H1 (cell line): Measurements from ENCODE around the gene ARHGAP22. TPM values are rescaled to one million over a fixed set of nuclear protein-coding genes. Genes with fewer than 3 reads are reported as not detected.

Source experiments
- CTCF ChIA-PET: fragments of 300-600 bp; sonication (Branson Sonifier 250); formaldehyde crosslinking; loops from one replicate; lab custom pipeline; 2021; ENCODE audit not compliant: partially characterized antibody; lab: Charles Lee
- POLR2A ChIA-PET: fragments of 300-600 bp; sonication (Branson Sonifier 250); formaldehyde crosslinking; loops from one replicate; lab custom pipeline; 2021; ENCODE audit warnings: inconsistent platforms; ENCODE audit not compliant: partially characterized antibody; lab: Charles Lee
- DNase-seq, 2 experiments: peaks; one replicate each; pipeline versions ENCODE4 v3.0.0 to v3.0.0-alpha.2; 2010 to 2022; ENCODE audit warnings: low spot score in 2 of 2, low read depth in 1 of 2, mixed read lengths in 1 of 2
- FAIRE-seq: peaks from 2 replicates; lab custom pipeline; 2011; peaks lifted over from hg19 to GRCh38; lab: Jason Lieb, UNC
- H2AFZ ChIP-seq: 2 replicates; pipeline ENCODE4 v1.8.1; 2012; ENCODE audit warnings: low read length, inconsistent platforms
- H2AK5ac ChIP-seq: 2 replicates; pipeline ENCODE4 v1.6.1; 2013; ENCODE audit warnings: low read depth, low read length
- H2BK120ac ChIP-seq: replicated peaks from 2 replicates; pipeline ENCODE3; 2013; ENCODE audit warnings: low read depth, low read length, inconsistent platforms
- H2BK12ac ChIP-seq: 2 replicates; pipeline ENCODE4 v1.6.1; 2013; ENCODE audit warnings: low read depth, low read length
- H2BK15ac ChIP-seq: 2 replicates; pipeline ENCODE4 v1.6.1; 2013; ENCODE audit warnings: low read length
- H2BK20ac ChIP-seq: 2 replicates; pipeline ENCODE4 v1.6.1; 2013; ENCODE audit warnings: low read length
- H2BK5ac ChIP-seq: 2 replicates; pipeline ENCODE4 v1.6.1; 2013; ENCODE audit warnings: low read depth, low read length
- H3K14ac ChIP-seq: 2 replicates; pipeline ENCODE4 v1.6.1; 2013; ENCODE audit warnings: inconsistent platforms; ENCODE audit not compliant: insufficient read length
- H3K18ac ChIP-seq: 2 replicates; pipeline ENCODE4 v1.6.1; 2013; ENCODE audit warnings: low read length; ENCODE audit errors: extremely low read depth
- H3K23ac ChIP-seq: 2 replicates; pipeline ENCODE4 v1.6.1; 2013; ENCODE audit warnings: inconsistent platforms; ENCODE audit not compliant: insufficient read length
- H3K23me2 ChIP-seq: 2 replicates; pipeline ENCODE4 v1.6.1; 2013; ENCODE audit warnings: low read depth, low read length
- H3K27ac ChIP-seq: 2 replicates; pipeline ENCODE4 v1.6.1; 2011; ENCODE audit warnings: low read depth, low read length, inconsistent platforms
- H3K27me3 ChIP-seq, 4 experiments: replicated peaks in 1 of 4; 1 replicate in 1 of 4; 2 replicates in 3 of 4; pipeline versions ENCODE4 v1.6.1 to v1.8.1; 2011 to 2013; ENCODE audit warnings: low read length in 3 of 4, mild to moderate bottlenecking in 3 of 4, inconsistent platforms in 2 of 4, mixed read lengths in 2 of 4, moderate library complexity in 1 of 4; ENCODE audit not compliant: control insufficient read depth in 3 of 4, insufficient read depth in 3 of 4; ENCODE audit errors: extremely low read depth in 1 of 4
- H3K36me3 ChIP-seq, 4 experiments: 2 replicates each; pipeline versions ENCODE4 v1.6.1 to v1.8.1; 2011 to 2013; ENCODE audit warnings: mild to moderate bottlenecking in 4 of 4, low read length in 3 of 4, moderate library complexity in 2 of 4, control low read depth in 1 of 4, inconsistent platforms in 1 of 4; ENCODE audit not compliant: insufficient read depth in 4 of 4, control insufficient read depth in 2 of 4
- H3K4ac ChIP-seq: replicated peaks from 2 replicates; pipeline ENCODE3; 2013; ENCODE audit warnings: low read length, low read depth, mixed read lengths, inconsistent platforms; ENCODE audit not compliant: insufficient read length
- H3K4me1 ChIP-seq, 4 experiments: replicated peaks in 1 of 4; 1 replicate in 1 of 4; 2 replicates in 3 of 4; pipeline versions ENCODE4 v1.6.1 to v1.8.1; 2011 to 2013; ENCODE audit warnings: low read length in 3 of 4, inconsistent platforms in 2 of 4, mixed read lengths in 1 of 4; ENCODE audit not compliant: insufficient read depth in 4 of 4, control insufficient read depth in 3 of 4
- H3K4me2 ChIP-seq, 2 experiments: 2 replicates each; pipeline versions ENCODE4 v1.6.1 to v1.8.1; 2011 to 2013; ENCODE audit warnings: low read depth in 2 of 2, low read length in 2 of 2, control low read depth in 1 of 2, inconsistent platforms in 1 of 2, mild to moderate bottlenecking in 1 of 2; ENCODE audit not compliant: insufficient read depth in 1 of 2
- H3K4me3 ChIP-seq, 4 experiments: fragments of 200-600, 300-600 bp in 1 of 4; sonication (generic), shearing (Covaris generic), sonication (Bioruptor Twin) in 1 of 4; 2 replicates each; pipeline versions ENCODE4 v1.5.1 to v1.8.1; 2011 to 2016; ENCODE audit warnings: low read length in 4 of 4, low read depth in 3 of 4, control low read depth in 2 of 4, inconsistent platforms in 2 of 4, mild to moderate bottlenecking in 2 of 4, mixed read lengths in 1 of 4, moderate library complexity in 1 of 4; ENCODE audit not compliant: insufficient read depth in 2 of 4; ENCODE audit errors: extremely low read depth in 1 of 4
- H3K56ac ChIP-seq: replicated peaks from 2 replicates; pipeline ENCODE3; 2013; ENCODE audit warnings: low read depth, mild to moderate bottlenecking, mixed read lengths, low read length, inconsistent platforms; ENCODE audit not compliant: insufficient read length
- H3K79me1 ChIP-seq: 2 replicates; pipeline ENCODE4 v1.6.1; 2013; ENCODE audit warnings: low read depth, low read length, control low read depth
- H3K79me2 ChIP-seq, 2 experiments: 2 replicates each; pipeline versions ENCODE4 v1.6.1 to v1.8.1; 2012 to 2013; ENCODE audit warnings: low read length in 2 of 2, mild to moderate bottlenecking in 2 of 2, inconsistent platforms in 1 of 2; ENCODE audit not compliant: insufficient read depth in 2 of 2, control insufficient read depth in 1 of 2
- H3K9ac ChIP-seq, 4 experiments: replicated peaks in 1 of 4; 1 replicate in 1 of 4; 2 replicates in 3 of 4; pipeline versions ENCODE4 v1.6.1 to v1.8.1; 2011 to 2013; ENCODE audit warnings: low read depth in 3 of 4, low read length in 3 of 4, control low read depth in 2 of 4, mild to moderate bottlenecking in 2 of 4, moderate library complexity in 2 of 4, inconsistent platforms in 1 of 4; ENCODE audit errors: extremely low read depth in 1 of 4
- H3K9me3 ChIP-seq, 2 experiments: 2 replicates each; pipeline versions ENCODE4 v1.6.1 to v1.8.1; 2012 to 2013; ENCODE audit warnings: mild to moderate bottlenecking in 2 of 2, moderate library complexity in 2 of 2, control low read depth in 1 of 2, inconsistent platforms in 1 of 2, low read depth in 1 of 2, low read length in 1 of 2, mixed read lengths in 1 of 2; ENCODE audit not compliant: insufficient read depth in 2 of 2
- H4K20me1 ChIP-seq, 2 experiments: replicated peaks in 1 of 2; 2 replicates each; pipeline versions ENCODE3 to v1.8.1; 2011 to 2013; ENCODE audit warnings: inconsistent platforms in 2 of 2, low read length in 2 of 2, mild to moderate bottlenecking in 1 of 2; ENCODE audit not compliant: insufficient read depth in 2 of 2, control insufficient read depth in 1 of 2
- H4K5ac ChIP-seq: 2 replicates; pipeline ENCODE4 v1.6.1; 2013; ENCODE audit warnings: low read length, low read depth, mixed read lengths, inconsistent platforms; ENCODE audit not compliant: insufficient read length
- H4K8ac ChIP-seq: 2 replicates; pipeline ENCODE4 v1.8.0; 2013; ENCODE audit warnings: mild to moderate bottlenecking, moderate library complexity, low read length, inconsistent platforms; ENCODE audit not compliant: insufficient read depth; ENCODE audit errors: extremely low read depth
- H4K91ac ChIP-seq: replicated peaks from 2 replicates; pipeline ENCODE3; 2013; ENCODE audit warnings: low read length, mixed read lengths, inconsistent platforms; ENCODE audit not compliant: insufficient read length
- CBX8 ChIP-seq: fragments of 300-800, 300-1000 bp; sonication (generic); IDR thresholded peaks from 2 replicates; pipeline ENCODE4 v1.7.1; 2016; ENCODE audit warnings: low read depth, low read length, borderline replicate concordance
- CHD2 ChIP-seq: IDR thresholded peaks from 2 replicates; pipeline ENCODE4 v1.6.1; 2012; ENCODE audit warnings: low read length, improper control_type of control experiment
- EGR1 ChIP-seq: IDR thresholded peaks from 2 replicates; pipeline ENCODE4 v1.6.1; 2011; ENCODE audit warnings: low read depth, low read length, borderline replicate concordance
- NRF1 ChIP-seq: IDR thresholded peaks from 2 replicates; pipeline ENCODE4 v1.6.1; 2011; ENCODE audit warnings: mild to moderate bottlenecking, low read depth, low read length, improper control_type of control experiment
- RXRA ChIP-seq: IDR thresholded peaks from 2 replicates; pipeline ENCODE4 v1.6.1; 2011; ENCODE audit warnings: low read depth, mild to moderate bottlenecking, low read length, moderate library complexity; ENCODE audit not compliant: insufficient read depth
- SIRT6 ChIP-seq: IDR thresholded peaks from one replicate; pipeline ENCODE4 v1.7.1; 2012; ENCODE audit warnings: low read length, inconsistent platforms
- SRF ChIP-seq: IDR thresholded peaks from 2 replicates; pipeline ENCODE4 v1.6.1; 2011; ENCODE audit warnings: mild to moderate bottlenecking, low read depth, low read length, moderate library complexity
- TAF1 ChIP-seq: IDR thresholded peaks from 2 replicates; pipeline ENCODE4 v1.6.1; 2011; ENCODE audit warnings: mild to moderate bottlenecking, low read depth, low read length
- TBP ChIP-seq: IDR thresholded peaks from 2 replicates; pipeline ENCODE4 v1.6.1; 2011; ENCODE audit warnings: low read depth, low read length, improper control_type of control experiment
- WGBS, 2 experiments: shearing (Covaris generic) in 1 of 2; methylation state at CpG; one replicate each; pipeline versions ENCODE4 v1.1.6 to v1.1.7; 2013 to 2015; ENCODE audit warnings: low lambda C conversion rate in 2 of 2, mixed read lengths in 2 of 2, inconsistent platforms in 1 of 2, low coverage in 1 of 2, missing lambda C conversion rate in 1 of 2; ENCODE audit not compliant: insufficient replicate concordance in 2 of 2, insufficient coverage in 1 of 2, insufficient read length in 1 of 2; ENCODE audit errors: extremely low coverage in 1 of 2, missing lambda C conversion rate in 1 of 2; 5-methylcytosine and 5-hydroxymethylcytosine counted together
- polyA plus RNA-seq, 7 experiments: library from polyadenylated mRNA; depleted of rRNA in 3 of 7; stranded (reverse) in 5 of 7; unstranded in 2 of 7; fragments of >200 nt in 5 of 7; fragments of 200-250 nt in 2 of 7; gene quantifications; 1 replicate in 5 of 7; 2 replicates in 1 of 7; 4 replicates in 1 of 7; pipeline versions ENCODE4 v1.2.1 to v1.2.3, GENCODE V29; 2011 to 2013; ENCODE audit warnings: missing spikeins in 2 of 7, mixed read lengths in 2 of 7
- total RNA-seq: library from RNA; stranded (reverse); fragmentation: NEBNext Ultra II Directional; extraction: Animal tissue kit (Norgen Biotek cat#: 25700); gene quantifications from 2 replicates; pipeline ENCODE4 v1.2.1, GENCODE V29; 2021
- TF ChIP-seq, protein P1 (sequence below): IDR thresholded peaks from 2 replicates; pipeline ENCODE4 v1.6.1; 2011; ENCODE audit warnings: low read length, improper control_type of control experiment

ARHGAP22 gene
- total and polyA plus RNA-seq, 2 of the 8 experiments (the other 6 are each of a cell fraction or from before 2014, with no cell fraction given), result 3.6 to 11.2 TPM

DNA sequence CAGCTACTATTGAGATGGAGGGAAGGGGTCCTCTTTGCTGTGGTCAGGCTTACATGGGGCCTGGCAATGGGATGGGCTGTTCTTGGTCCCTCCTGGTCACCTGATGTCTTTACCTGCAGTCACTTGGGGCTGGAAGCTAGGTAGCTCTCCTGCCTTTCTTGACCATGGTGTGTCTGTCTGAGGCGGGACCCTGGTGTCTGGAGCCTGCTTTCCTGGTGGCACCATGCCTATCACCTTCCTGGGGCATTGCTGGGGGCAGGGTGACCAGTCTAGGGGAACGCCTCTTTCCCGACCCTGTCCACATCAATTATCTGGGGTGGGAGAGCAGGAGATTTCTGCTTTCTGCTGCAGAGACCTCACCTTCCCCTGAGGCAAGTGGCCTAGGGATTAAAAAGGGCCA lies 55.6 kb downstream of the ARHGAP22 start:
- H2AFZ ChIP-seq, result no peak overlapping the region
- H3K9me3 ChIP-seq, result no peaks in the 10 kb centered on the region; a peak in 1 of 4 replicates
- H3K4me2 ChIP-seq, result no peak overlapping the region
- H3K18ac ChIP-seq, result no peak overlapping the region
- no peak overlapping the region for H2BK120ac ChIP-seq
- DNase-seq, result no peak
- H2BK20ac ChIP-seq, result no peak overlapping the region
- H4K20me1 ChIP-seq, result no peaks in the 10 kb centered on the region
- no peaks in the 10 kb centered on the region for H3K79me2 ChIP-seq
- H4K5ac ChIP-seq, result no peak overlapping the region
- no peaks in the 10 kb centered on the region; a peak in 1 of 7 replicates for H3K27me3 ChIP-seq
- no peak overlapping the region for H3K9ac ChIP-seq
- CTCF ChIA-PET, result interaction anchor here (0.6 to 10.2 kb wide), 9 partner anchors 12 to 1551 kb away, joined by 3 to 127 read pairs (median 3); no protein-coding TSS in a partner anchor
- H3K79me1 ChIP-seq, result no peaks in the 10 kb centered on the region
- no peak overlapping the region for H3K14ac ChIP-seq
- H3K4me3 ChIP-seq, result no peak overlapping the region
- no peak overlapping the region for H2BK12ac ChIP-seq
- no peak overlapping the region for H3K4ac ChIP-seq
- H3K56ac ChIP-seq, result no peak overlapping the region
- peaks cover 0 to 8% (median 4%) of the 10 kb centered on the region in 4 experiments; a peak in 4 of 7 replicates for H3K4me1 ChIP-seq
- no peak for TF ChIP-seq SRF
- no peak for TF ChIP-seq EGR1
- no peak for TF ChIP-seq CHD2
- no peak for TF ChIP-seq TAF1
- TF ChIP-seq NRF1, result no peak
- no peak for TF ChIP-seq CBX8
- TF ChIP-seq TBP, result no peak
- TF ChIP-seq SIRT6, result no peak
- no peak for TF ChIP-seq RXRA
- TF ChIP-seq, protein P1, sequence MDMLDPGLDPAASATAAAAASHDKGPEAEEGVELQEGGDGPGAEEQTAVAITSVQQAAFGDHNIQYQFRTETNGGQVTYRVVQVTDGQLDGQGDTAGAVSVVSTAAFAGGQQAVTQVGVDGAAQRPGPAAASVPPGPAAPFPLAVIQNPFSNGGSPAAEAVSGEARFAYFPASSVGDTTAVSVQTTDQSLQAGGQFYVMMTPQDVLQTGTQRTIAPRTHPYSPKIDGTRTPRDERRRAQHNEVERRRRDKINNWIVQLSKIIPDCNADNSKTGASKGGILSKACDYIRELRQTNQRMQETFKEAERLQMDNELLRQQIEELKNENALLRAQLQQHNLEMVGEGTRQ, result no peak
- TF ChIP-seq, all 59 proteins: peak for 0
- POLR2A ChIA-PET, result no interaction called here
- Histone ChIP-seq H3K27ac (no peak overlapping the region), H4K91ac (no peak overlapping the region), H3K23me2 (no peaks in the 10 kb centered on the region; the same call in 1 of the 2 replicates), H2AK5ac (no peak overlapping the region), H4K8ac (no peak overlapping the region), H2BK15ac (no peak overlapping the region), H3K36me3 (no peaks in the 10 kb centered on the region), H3K23ac (no peak overlapping the region), H2BK5ac (no peak overlapping the region)
- FAIRE-seq, result no peak
- WGBS, 2 experiments, result 75% methylated on average over 3 of the region's 3 CpGs; no CpG with 5 or more reads in 1 of the 2 experiments
